Progenitor cell of endocrine pancreas (in vitro differentiated cells): Measurements from ENCODE around the gene LRMDA. TPM values are rescaled to one million over a fixed set of nuclear protein-coding genes. Genes with fewer than 3 reads are reported as not detected.

Experiments
- DNase-seq: peaks from one replicate; pipeline ENCODE4 v3.0.0; 2021; ENCODE audit warnings: low spot score; ENCODE audit not compliant: unreplicated experiment
- H3K27ac Mint-ChIP-seq: 2 replicates; pipeline ENCODE4 v1.8.0; 2021; ENCODE audit warnings: mild to moderate bottlenecking, moderate library complexity, mixed read lengths
- H3K27me3 Mint-ChIP-seq: 2 replicates; pipeline ENCODE4 v1.8.0; 2021; ENCODE audit warnings: mixed read lengths
- H3K36me3 Mint-ChIP-seq: 2 replicates; pipeline ENCODE4 v1.8.0; 2022; ENCODE audit warnings: mixed read lengths; ENCODE audit not compliant: insufficient read depth
- H3K4me1 Mint-ChIP-seq: 2 replicates; pipeline ENCODE4 v1.8.0; 2021; ENCODE audit warnings: low read depth, mixed read lengths
- H3K4me3 Mint-ChIP-seq: 2 replicates; pipeline ENCODE4 v1.8.0; 2021; ENCODE audit warnings: low read depth, mild to moderate bottlenecking, moderate library complexity, mixed read lengths
- H3K9me3 Mint-ChIP-seq: 2 replicates; pipeline ENCODE4 v1.8.0; 2021; ENCODE audit warnings: low read depth, mixed read lengths
- total RNA-seq: library from RNA; stranded (reverse); gene quantifications from 2 replicates; pipeline ENCODE4 v1.2.1, GENCODE V29; 2021
- TF ChIP-seq, protein P1 (sequence below): fragments of 200-600 bp; sonication (generic); IDR thresholded peaks from one replicate; pipeline ENCODE4 v1.5.0; 2021; ENCODE audit warnings: antibody characterized with exemption, mild to moderate bottlenecking; ENCODE audit not compliant: unreplicated experiment

Gene LRMDA
- total RNA-seq, 1 donor from 2014 or later, result 6.5 TPM

DNA sequence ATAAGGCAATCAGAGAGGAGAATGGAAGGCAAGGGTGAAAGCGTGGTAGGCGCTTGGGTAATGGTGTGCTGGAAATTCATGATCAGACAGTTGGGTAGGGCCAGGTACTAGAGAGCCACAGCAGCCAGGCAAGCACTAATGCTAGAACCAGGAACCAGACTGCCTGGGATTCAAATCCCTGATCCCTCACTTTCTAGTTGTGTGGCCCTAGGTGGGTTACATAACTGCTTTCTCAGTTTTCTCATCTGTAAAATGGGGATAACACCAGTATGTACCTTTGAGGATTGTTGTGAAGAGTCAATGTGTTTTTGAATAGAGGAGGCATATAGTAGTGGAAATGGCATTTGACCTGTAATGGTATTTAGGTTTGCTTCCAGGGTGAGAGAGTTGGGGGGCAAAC lies 225.9 kb downstream of the LRMDA start:
- Mint-ChIP-seq H3K27me3 (peaks cover 6% of the 10 kb centered on the region), H3K9me3 (peaks cover 3% of the 10 kb centered on the region), H3K27ac (peak overlapping the region; percentile 37), H3K4me3 (no peak overlapping the region), H3K4me1 (peaks cover 20% of the 10 kb centered on the region), H3K36me3 (no peaks in the 10 kb centered on the region)
- DNase-seq, result no peak
- TF ChIP-seq, protein P1, sequence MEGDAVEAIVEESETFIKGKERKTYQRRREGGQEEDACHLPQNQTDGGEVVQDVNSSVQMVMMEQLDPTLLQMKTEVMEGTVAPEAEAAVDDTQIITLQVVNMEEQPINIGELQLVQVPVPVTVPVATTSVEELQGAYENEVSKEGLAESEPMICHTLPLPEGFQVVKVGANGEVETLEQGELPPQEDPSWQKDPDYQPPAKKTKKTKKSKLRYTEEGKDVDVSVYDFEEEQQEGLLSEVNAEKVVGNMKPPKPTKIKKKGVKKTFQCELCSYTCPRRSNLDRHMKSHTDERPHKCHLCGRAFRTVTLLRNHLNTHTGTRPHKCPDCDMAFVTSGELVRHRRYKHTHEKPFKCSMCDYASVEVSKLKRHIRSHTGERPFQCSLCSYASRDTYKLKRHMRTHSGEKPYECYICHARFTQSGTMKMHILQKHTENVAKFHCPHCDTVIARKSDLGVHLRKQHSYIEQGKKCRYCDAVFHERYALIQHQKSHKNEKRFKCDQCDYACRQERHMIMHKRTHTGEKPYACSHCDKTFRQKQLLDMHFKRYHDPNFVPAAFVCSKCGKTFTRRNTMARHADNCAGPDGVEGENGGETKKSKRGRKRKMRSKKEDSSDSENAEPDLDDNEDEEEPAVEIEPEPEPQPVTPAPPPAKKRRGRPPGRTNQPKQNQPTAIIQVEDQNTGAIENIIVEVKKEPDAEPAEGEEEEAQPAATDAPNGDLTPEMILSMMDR, result no peak

GRCh38 chr10:75658036-75658435 lies 226.6 kb downstream of the LRMDA start:
- H3K27ac Mint-ChIP-seq, result peak overlapping the region; percentile 51
- no peak for DNase-seq
- no peaks in the 10 kb centered on the region for H3K36me3 Mint-ChIP-seq
- peaks cover 21% of the 10 kb centered on the region for H3K4me1 Mint-ChIP-seq
- peaks cover 3% of the 10 kb centered on the region for H3K27me3 Mint-ChIP-seq
- peaks cover 3% of the 10 kb centered on the region for H3K9me3 Mint-ChIP-seq
- no peak overlapping the region for H3K4me3 Mint-ChIP-seq
- TF ChIP-seq, protein P1, result no peak

DNA sequence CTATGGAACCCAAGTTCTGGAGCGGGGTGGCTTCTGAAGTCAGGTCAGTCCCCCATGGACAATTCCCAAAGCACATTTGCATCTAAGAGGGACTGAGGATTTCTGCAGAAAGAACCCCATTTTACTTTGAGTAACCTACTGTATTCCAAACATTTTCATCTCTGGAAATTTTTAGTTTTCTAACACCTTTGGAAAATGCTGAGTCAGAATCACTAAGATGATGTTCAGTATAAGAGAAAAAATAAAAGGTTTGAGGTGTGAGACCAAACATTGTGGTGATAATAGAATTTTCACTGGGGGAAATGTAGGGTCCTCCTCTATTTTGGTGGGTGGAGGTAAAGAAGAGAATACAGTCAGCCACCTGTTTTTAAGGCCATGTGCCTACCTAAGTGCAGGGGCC lies 227.1 kb downstream of the LRMDA start:
- Mint-ChIP-seq H3K27ac (no peak overlapping the region), H3K4me3 (no peak overlapping the region), H3K36me3 (no peaks in the 10 kb centered on the region), H3K9me3 (peaks cover 3% of the 10 kb centered on the region), H3K27me3 (peaks cover 3% of the 10 kb centered on the region), H3K4me1 (peaks cover 21% of the 10 kb centered on the region)
- TF ChIP-seq, protein P1, result no peak
- no peak for DNase-seq

DNA sequence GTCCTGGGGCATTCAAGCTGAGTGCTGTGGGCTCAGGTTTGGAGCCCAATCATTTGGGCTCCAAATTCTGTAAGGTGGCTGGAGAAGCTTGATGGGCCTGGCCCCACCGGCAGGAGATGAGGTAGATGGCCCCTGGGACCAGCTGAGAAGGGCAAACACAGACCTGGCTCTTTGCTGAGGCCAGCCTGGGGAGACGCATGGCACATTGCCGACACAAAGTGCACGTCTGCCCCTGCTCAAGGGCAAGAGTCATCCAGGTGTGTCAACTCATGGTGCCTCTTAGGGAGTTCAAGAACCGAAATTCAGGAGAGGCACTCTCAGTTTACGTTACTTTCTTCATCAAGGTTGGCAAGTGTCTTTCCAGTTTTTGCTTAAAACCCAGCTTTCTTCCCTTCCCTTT lies 227.5 kb downstream of the LRMDA start:
- TF ChIP-seq, protein P1, result no peak
- Mint-ChIP-seq H3K27me3 (peaks cover 3% of the 10 kb centered on the region), H3K4me3 (no peak overlapping the region), H3K27ac (no peak overlapping the region), H3K36me3 (no peaks in the 10 kb centered on the region), H3K4me1 (peaks cover 18% of the 10 kb centered on the region), H3K9me3 (peaks cover 3% of the 10 kb centered on the region)
- no peak for DNase-seq

DNA sequence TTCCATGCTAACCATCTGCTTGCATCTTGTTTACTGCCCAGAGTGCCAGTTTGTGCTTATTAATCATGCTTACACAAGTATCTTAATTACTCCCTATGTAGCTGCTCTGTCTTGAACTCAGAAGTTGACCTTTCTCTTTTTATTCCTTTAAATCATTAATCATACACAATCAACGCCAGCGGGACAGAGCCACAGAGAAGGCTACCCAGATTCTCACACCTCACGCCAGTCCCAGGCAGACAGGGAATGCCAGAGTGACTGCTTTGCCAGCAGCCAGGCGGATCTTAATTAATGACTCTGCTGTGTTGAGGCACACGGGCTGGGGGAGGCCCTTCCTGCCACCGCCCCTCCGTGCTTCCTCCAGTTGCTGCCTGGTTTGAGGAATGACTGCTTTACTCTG lies 229.4 kb downstream of the LRMDA start:
- peaks cover 7% of the 10 kb centered on the region for H3K27me3 Mint-ChIP-seq
- no peak overlapping the region for H3K27ac Mint-ChIP-seq
- peaks cover 3% of the 10 kb centered on the region for H3K9me3 Mint-ChIP-seq
- H3K4me1 Mint-ChIP-seq, result peaks cover 17% of the 10 kb centered on the region
- no peak overlapping the region for H3K4me3 Mint-ChIP-seq
- TF ChIP-seq, protein P1, result no peak
- H3K36me3 Mint-ChIP-seq, result no peaks in the 10 kb centered on the region
- DNase-seq, result peak; percentile 14
